SKM-1 (cell line): ENCODE results near the gene TRMU.
A peak's percentile ranks its signal among the peaks of the same experiment; 100 is the strongest.

Experiments used
- DNase-seq: peaks from one replicate; lab custom pipeline; 2025; ENCODE audit not compliant: unreplicated experiment; lab: John Stamatoyannopoulos, UW

TRMU gene, protein sequence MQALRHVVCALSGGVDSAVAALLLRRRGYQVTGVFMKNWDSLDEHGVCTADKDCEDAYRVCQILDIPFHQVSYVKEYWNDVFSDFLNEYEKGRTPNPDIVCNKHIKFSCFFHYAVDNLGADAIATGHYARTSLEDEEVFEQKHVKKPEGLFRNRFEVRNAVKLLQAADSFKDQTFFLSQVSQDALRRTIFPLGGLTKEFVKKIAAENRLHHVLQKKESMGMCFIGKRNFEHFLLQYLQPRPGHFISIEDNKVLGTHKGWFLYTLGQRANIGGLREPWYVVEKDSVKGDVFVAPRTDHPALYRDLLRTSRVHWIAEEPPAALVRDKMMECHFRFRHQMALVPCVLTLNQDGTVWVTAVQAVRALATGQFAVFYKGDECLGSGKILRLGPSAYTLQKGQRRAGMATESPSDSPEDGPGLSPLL

DNA sequence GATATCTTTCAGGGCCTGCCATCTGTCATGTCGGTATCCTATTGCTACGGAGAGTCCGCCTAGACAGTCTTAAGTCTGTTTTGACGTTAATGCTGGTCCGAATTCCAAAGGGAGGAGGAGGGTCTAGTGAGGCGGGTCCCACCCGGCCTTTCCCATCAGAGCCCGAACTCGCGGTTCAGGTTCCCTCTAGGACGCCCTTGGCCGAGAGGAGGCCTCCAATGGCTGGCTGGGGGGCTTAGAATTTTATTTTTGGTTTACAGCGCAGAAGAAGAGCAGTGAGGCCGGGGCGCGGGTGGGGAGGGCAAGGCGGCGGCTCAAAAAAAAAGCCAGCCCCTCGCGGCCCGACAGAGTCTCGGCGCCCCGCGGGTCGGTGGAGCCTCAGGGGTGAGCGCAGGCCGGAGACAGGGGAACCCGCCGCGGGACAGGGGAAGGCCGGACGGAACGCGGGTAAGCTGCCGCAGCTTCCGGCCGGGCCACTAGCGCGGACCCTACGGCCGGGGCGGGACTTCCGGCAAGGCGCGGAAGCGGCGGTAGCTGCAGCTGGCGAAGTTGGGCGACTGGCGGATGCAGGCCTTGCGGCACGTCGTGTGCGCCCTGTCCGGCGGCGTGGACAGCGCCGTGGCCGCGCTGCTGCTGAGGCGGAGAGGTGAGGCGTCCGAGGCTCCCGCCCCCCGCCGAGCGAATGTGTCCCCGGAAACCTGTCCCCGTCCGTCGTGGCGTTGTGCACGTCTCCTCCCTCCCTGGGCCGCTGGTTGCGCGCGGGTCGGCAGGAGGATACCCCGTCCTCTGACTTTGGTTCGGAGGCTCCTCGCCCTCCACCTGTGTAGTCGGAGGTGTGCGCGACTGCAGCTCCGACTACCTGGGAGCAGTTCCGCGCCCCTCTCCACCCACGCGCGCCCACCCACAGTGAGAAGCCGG, at the start of gene TRMU:
Gene TRMU, plus strand, starts transcription at position 514 of the 918 bp plus-strand sequence. Its CDS starts 51 bp downstream, at position 565.
- peak; percentile 81 for DNase-seq

DNA sequence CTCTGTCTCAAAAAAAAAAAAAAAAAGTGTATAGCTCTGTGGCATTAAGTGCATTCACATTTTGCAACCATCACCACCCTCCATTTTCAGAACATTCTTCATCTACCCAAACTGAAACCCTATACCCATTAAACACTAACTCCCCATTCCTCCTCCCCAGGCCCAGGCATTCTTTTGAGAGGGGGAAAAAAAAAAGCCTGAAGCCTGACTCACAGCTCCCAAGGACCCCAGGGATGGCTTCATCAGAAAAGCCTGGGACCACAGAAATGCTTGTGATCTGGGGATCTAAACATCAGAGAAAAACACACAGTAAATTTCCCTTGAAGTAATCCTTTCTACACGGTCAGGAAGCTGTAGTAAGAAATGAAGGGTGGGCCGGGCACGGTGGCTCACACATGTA, 49.5 kb upstream of the TRMU start:
- no peak for DNase-seq

DNA sequence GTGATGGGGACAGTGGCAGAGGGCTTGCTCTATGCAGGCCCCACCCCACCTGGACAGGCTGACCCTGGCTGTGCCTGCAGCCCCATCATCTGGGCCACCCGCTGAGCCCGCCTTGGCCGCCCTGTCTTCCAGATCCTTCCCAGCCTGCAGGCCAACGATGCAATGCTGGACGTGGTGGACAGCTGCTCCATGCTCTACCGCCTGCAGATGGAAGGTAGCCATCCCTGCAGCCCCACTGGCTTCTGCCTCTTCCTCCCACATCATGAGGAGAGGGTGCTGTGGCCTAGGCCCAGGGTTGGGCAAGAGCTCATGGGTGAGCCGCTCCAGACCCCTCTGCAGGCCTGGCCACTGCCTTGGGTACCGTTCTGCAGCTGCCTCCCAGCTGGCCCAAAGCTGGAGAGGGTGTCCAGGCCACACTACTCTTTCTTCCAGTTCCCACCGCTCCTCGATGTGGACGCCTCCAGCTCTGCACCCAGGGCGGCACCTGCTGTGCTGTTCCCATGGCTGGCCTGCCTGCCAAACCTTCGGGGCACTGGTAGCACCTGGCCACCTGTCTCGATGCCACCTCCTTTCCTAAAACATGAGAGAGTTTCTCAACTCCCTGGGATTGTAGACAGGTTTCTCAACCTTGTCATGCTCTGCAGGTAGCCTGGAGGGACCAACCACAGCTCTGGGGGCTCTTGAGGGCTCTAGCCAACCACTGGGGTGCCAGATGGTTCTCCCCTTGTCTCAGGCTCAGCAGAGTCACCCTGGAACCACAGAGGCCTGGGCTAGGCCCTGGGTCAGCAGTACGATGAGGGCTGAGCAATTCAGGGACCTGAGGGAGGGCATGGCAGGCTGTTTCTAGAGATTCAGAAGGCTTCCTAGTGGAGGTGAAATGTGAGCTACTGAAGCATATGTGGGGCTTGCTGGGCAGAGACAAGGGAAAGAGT, 48.3 kb upstream of the TRMU start:
- no peak for DNase-seq

DNA sequence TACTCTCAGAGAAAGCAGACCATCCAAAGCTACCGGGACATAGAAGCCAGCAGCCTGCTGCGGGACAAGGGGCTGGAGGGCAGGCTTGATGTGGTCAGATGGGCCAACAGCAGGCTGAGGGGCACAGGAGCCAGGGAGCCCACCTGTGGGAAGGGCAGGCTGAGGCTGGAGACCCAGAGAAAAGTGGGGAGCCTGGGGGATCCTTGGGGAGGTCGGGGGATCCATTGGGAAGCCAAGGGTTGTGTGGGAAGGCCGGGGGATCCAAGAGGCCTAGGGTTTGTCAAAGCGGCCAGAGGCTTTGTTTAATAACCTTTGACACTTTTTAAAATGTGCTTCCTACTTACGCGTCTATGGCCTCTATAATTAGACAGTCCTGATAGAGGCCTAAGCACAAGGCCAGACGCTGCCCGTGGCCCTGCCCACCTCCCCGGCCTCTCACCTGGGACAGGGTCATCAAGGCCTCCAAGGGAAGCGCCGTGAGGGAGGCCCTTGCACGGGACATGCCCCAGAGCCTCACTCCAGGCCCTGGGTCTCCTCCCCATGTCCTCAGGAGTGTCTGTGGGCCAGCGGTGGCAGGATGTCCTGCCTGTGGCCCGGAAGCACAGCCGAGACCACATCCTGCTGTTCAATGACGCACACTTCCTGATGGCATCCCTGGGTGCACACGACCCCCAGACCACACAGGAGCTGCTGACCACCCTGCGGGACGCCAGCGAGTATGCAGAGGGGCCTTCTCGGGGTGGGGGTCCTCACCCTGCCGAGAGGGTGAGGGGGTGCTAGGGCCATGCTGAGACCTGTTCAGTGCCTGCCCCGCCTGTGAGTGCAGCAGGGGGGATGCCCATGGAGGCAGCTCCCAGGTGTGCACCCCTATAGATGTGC, 47.4 kb upstream of the TRMU start:
- no peak for DNase-seq

DNA sequence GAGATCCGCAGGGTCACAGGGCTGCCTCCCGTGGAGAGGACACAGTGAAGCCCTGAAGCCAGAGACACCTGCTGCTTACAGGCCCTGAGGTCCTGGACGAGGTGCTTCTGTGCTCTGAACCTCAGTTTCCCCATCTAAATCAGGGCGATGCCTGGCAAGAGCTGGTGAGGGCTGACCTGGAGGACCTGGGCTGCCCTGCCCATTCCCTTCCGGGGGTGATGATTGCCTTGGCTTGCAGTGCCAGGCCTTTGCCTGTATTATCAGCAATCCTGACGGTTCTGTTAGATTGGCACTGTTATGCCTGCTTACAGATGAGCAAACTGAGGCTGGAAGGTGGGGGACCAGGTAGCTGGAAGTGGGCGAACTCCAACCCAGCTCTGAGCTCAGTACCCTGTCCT, 46.7 kb upstream of the TRMU start:
- DNase-seq = no peak

DNA sequence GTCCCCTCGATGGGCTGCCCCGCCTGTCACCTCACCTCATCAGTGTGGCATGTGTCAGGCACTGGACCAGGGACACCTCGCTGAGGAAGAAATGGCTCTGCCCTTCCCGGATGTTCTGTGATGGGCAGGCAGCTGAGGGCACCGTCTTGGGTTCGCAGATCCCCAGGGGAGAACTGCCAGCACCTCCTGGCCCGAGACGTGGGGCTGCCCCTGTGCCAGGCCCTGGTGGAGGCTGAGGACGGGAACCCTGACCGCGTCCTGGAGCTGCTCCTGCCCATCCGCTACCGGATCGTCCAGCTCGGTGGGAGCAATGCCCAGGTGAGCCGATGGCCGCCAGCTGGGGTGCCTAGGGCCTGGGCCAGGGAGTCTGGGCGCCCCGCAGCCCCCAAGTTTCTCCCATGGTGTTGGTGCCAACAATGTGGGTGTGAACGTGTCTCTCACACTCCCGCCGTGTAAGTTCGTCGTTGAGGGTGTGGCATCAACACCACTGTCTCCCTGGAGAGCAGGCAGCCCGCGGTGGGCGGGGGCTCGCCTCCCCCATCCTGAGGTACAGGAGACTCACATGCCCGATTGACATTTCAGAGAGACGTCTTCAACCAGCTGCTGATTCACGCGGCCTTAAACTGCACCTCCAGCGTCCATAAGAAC, 46.1 kb upstream of the TRMU start:
- no peak for DNase-seq

DNA sequence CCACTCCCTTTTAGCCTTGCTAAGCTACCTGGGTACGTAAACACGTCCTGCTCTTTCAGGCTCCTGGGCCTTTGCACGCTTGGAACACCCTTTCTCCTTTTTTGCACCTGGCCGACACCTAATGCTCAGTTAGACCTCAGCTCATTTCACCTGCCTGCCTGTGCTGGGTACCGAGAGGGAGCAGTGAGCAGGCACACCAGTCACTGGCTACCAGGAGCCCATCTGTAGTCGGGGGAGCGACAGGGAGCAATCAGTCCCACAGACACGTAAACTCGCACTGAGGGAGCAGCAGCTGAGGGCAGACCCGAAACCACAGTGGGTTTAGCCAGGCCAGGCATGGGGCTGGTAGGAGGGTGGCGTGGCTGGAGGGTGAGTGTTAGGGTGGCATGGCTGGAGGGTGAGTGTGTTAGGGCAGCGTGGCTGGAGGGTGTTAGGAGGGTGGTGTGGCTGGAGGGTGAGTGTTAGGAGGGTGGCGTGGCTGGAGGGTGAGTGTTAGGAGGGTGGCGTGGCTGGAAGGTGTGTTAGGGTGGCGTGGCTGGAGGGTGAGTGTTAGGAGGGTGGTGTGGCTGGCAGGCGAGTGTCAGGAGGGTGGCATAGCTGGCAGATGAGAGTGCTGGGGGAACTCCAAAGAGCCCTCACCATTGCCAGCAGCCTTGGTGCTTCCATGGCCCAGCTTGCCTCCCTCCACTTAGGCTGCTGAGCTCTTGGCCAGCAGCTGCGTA, 45.2 kb upstream of the TRMU start:
- no peak for DNase-seq

DNA sequence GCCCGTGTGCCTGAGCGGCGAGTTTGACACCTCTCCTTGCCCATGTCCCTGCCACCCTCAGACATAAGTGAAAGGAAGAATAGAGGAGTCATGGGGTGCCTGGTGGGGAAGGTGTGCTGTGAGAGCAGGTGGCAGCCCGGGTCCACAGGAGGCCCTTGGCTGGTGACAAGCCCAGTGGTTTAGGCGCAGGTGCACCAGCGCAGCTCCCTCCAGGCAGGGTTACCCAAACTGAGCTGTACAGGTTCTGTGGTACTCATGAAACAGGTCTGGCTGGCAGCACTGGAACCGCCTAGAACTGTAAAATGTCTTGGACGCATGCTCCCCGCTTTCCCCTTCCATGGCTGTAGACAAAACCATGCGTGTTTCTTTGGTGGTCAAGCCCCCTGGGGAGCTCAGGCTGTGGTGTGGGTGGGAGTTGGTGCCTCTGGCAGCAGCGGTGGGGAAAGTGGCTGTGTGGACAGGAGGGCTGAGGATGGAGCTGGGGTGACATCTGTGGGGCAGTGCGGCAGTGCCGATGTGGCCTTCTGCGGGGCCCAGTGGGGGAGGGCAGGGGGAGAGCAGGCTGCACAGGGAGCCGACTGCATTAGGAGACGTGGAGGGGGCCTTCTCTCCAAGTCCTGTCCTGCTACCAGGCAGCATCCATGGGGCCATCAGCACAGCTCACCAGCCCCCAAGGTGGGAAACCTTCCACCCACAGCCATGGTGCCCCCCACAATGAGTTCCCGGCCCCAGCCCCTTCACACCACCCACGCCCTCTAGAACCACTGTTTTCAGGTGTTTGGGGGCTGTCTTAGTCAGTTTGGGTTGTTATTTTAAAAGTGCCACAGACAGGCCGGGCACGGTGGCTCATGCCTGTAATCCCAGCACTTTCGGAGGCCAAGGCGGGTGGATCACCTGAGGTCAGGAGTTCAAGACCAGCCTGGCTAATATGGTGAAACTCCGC, 44.4 kb upstream of the TRMU start:
- DNase-seq = no peak

DNA sequence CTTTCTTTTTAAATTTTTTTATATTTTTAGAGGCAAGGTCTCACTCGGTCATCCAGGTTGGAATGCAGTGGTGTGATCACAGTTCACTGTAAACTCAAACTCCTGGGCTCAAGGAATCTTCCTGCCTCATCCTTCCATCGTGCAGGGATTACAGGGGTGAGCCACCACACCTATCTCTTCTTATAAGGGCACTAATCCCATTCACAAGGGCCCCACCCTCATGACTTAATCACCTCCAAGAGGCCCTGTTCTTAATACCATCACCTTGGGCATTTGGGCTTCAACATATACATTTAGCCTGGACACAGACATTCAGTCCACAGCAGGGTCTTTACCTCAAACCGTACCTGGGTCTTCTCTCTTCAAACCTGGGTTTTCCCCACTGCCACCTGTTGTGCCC, 43.3 kb upstream of the TRMU start:
- DNase-seq = no peak

DNA sequence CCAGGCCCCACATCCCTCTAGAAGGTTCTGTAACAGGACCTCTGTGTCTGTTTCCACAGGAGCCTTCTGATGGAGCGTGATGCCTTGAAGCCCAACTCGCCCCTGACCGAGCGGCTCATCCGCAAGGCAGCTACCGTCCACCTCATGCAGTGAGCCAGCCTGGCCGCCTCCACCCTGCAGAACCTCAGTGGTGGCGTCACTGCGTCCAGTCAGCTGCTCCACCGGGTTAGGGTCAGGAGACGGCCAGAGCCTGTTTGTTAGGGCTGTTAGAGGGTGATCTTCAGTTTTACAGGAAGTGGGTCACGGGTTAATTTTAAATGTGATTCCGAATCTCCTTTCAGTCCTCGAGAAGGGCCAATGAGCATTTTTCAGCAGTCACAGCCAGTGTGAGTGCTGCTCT, 42.8 kb upstream of the TRMU start:
- DNase-seq = no peak

DNA sequence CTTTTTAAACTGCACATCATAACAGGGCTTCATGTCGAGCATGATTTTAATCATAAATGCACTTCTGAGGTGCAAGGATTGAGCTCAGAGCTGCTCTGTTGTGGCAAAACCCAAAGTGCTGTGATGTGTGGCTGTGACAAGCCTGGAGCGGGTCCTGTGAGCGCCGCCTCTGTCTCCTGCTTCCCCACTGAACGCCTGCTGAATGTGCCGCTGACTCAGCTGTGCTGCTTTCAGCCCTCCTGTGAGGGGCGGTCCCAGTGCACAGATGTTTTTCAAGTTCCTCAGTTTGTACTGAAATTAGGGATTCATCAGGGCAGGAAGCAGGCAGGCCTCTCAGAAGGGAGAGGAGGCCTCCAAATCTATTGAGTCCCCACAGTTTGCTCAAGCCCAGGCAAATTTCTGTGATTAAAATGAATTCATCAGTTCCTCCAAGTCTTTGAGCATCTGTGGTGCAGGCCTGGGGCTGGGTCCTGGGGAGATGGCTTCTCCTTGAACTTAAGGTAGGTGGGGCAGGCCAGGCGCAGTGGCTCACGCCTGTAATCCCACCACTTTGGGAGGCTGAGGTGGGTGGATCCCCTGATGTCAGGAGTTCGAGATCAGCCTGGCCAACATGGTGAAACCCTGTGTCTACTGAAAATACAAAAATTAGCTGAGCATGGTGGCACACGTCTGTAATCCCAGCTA, 41.8 kb upstream of the TRMU start:
- no peak for DNase-seq

DNA sequence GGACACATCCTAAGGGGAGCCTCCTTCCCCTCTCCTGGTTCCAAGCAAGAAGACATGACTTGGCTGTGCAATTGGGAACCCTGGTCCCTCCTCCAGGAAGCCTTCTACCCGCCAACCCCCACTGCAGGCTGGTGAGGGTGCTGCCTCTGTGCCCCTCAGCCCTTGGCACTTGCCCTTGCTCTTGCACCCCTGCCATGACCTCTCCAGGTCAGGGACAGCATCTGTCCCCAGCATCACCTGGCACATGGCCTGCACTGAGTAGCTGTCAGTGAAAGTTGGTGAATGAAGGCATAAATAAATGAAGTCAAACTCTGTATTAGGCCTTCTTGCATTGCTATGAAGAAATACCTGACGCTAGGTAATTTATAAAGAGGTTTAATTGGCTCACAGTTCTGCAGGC, 40.7 kb upstream of the TRMU start:
- no peak for DNase-seq

DNA sequence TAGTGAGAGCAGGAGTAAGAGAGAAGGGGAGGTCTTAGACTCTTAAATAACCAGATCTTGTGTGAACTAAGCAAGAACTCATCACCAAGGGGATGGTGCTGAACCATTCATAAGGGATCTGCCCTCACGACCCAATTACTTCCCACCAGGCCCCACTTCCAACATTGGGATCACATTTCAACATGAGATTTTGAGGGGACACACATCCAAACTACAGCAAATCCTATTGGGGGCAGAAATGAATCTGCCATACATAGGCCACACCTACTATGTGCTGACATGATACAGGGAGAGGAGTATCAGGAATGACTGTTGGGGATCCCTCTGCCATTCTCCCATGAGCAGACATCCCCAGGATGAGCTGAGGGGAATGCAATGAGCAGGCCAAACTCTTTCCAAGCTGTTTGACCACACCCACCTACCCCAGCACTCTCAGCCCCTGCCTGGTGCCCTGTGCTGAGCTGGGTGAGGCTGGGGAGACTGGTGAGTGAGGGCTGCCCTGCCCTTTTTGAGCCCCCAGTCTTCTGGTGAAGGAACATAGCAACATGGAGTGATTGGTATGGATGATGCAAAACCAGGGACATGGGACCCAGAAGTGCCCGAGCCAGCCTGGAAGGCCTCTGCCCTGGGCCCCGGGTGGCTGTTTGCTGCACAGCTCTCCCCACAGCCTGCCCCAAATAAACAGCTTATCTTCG, 40.1 kb upstream of the TRMU start:
- no peak for DNase-seq

DNA sequence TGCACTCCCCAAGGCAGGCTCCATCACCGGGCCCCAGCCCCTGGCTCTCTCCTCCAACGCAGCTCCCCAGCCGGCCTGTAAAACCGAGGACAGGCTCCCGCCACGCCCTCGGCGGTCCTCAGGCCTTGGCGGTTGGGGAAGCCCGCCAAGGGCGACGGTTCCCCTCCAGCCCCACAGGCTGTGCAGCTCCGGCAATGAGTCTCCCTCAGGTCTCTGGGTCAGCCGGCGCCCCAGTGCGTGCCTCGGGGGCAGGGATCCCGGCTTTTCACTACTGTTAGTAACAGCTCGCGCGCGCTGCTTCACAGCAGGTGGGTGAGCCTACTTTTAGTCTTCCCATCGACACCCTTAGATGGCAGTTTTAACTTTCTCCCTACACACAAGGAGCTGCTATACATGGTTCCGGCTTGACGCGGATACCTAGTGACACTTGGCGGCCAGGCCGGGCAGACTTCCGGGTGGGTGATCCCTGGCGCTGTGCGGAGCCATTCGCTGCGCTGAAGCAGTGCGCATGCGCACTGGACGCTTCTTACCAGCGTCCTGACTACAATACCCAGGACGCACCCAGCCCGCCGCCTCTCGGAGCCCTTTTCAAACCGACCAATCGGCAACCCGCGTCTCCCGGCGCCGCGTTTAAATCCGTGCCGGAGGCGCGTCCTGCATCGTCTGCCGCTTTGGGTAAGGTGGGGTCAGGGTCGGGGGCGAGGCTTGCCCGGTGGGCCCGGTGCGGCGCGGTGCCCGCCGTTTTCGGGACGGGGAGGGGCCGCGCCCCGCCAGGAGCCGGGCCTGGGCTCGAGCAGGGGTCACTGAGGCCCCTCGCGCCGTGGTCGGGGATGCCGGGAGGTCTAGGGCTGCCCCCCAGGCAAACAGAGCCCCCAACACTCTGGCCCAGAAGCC, 39.0 kb upstream of the TRMU start, which contains the start of gene GTSE1:
Gene GTSE1, plus strand, starts transcription at position 614 of the 894 bp plus-strand sequence. CDS start 531 bp downstream, outside the sequence.
- peak; percentile 96 for DNase-seq

DNA sequence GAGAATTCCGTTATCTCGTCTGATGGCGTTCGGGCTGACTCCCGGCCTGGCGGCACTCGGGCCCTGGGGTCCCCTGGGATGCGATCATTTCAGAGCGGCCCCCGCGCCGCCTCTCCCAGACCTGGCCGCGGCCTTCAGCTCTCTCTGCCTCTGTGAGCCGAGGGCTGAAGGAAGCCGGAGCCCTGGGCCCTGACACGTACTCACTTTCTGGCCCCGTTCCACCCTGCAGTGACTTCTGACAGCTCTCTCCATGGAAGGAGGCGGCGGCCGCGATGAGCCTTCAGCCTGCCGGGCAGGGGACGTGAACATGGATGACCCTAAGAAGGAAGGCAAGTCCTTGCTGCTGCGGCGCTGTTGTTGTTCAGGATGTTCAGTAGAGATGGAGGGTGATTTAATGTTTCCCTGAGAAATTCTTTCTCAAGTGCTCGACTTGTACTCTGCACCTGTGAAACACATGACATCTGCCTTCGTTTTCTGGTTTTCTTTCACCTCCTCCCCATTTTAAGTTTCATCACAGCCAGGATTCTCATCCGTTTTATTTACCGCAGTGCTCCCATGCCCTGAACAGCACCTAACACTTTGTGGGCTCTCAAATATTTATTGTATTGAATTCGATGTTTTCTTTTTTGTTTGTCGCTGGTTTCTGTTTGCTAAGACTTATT, 38.2 kb upstream of the TRMU start:
- DNase-seq = no peak
